C4-2B (cell line): Measurements from ENCODE around the gene TSPAN9.

Source experiments
- H3K27ac ChIP-seq: fragments of 450-650 bp; 2 replicates; pipeline ENCODE4 v1.5.1; 2017
- CTCF ChIP-seq: fragments of 450-650 bp; conservative IDR thresholded peaks from 2 replicates; pipeline ENCODE4 v1.5.1; 2017; ENCODE audit warnings: mild to moderate bottlenecking
- ZFX ChIP-seq: fragments of 450-650 bp; IDR thresholded peaks from 2 replicates; pipeline ENCODE4 v1.6.1; 2017

TSPAN9 gene

GRCh38 chr12:3299929-3300832, 223.0 kb downstream of the TSPAN9 start:
- peak overlapping the region; percentile 39; the same call in 1 of the 2 replicates for H3K27ac ChIP-seq
- peak; percentile 95 for TF ChIP-seq CTCF
- no peak for TF ChIP-seq ZFX

- no peak overlapping the region; the same call in 1 of the 2 replicates for H3K27ac ChIP-seq
- TF ChIP-seq ZFX (no peak), CTCF (no peak; the same call in none of the 2 replicates)
Measured at GRCh38 chr12:3300833-3301401, 223.7 kb downstream of the TSPAN9 start.

DNA sequence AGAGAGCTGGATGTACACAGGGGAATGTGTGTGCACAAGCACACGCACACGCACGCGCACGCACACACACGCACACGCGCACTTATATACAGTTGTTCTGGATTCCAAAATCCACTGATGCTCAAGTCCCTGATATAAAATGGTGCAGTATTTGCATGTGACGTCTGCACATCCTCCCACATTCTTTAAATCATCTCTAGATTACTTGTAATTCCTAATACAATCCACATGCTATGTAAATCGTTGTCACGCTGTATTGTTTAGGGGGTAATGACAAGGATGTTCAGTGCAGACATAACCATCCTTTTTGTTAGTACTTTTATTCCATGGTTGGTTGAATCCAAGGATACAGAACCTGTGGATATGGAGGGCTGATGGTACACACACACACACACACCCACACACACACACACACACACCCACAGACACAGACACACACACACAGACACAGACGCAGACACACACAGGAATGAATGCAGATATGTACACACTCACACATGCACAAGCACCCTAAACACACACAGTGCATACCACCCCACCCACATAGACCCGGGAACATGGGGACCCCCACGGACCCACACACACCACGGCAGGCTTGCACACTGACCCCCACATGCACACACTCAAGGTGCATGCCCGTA, 225.3 kb downstream of the TSPAN9 start:
- H3K27ac ChIP-seq: no peak overlapping the region
- no peak for TF ChIP-seq CTCF
- TF ChIP-seq ZFX: no peak

DNA sequence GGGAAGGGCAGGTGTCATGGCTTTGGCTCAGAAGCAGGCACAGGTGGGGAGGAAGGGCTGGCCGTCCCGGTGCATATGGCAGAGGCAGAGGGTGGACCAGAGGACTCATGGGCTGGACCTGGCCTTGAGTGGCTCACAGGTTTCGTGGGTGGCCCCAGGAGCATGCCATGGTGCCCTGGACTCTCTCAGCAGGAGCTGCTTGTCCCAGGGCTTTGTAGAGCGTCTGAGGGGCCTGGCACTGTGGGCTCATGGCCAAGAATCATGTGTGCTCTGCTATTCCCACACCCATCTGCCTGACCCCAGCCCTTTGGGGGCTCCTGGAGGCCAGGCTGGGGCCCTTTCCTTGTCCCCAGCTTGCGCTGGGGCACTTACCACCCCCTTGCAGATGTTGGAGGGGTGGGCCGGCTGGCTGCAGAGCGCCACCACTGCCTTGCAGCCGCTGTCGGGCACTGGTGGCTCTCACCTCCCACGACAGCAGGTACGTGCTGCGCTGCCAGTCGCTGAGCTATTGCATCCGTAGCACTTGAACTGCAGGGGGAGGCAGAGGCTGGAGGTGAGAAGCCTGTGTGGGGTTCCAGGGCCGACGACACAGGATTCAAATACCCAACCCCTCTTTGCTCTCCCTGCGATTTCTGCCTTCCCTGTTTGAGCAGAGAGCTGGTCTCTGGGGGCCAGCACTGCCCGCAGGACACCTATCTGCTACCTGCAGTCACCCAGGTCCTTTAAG, 226.4 kb downstream of the TSPAN9 start:
- H3K27ac ChIP-seq: no peak overlapping the region
- TF ChIP-seq ZFX (no peak), CTCF (no peak)

DNA sequence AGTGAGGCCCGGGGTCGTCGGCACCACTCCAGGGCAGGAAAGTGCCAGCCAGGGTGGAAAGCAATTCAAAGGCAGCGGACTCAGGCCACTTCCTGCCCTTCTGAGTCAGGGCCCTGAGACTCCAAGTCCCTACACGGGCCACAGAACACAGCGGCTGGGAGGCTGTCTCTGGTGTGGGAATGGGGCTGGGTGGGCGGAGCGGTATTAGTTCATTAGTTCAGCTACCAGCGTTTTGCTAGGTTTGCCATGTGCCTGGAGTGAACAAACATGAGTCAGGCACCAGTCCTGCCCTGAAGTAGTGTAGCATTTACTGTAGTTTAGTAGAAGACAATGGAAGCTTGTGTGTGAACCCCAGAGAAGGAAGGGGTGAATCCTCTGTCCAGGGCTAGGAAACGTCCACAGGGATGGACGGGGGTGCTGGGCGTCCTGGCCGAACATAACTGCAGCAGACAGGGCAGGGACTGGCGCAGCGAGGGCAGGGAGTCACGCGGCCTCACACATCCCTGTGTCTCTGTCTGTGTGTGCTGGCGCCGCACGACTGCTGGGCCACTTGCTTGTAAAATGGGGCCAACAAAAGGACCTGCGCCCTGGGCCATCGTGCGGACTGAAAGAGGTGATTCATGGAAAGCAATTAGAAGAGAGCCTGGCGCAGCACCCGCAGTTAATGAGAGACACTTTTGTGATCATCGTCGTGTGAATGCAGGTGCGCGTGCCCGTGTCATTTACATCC, 227.4 kb downstream of the TSPAN9 start:
- TF ChIP-seq CTCF (no peak), ZFX (no peak)

DNA sequence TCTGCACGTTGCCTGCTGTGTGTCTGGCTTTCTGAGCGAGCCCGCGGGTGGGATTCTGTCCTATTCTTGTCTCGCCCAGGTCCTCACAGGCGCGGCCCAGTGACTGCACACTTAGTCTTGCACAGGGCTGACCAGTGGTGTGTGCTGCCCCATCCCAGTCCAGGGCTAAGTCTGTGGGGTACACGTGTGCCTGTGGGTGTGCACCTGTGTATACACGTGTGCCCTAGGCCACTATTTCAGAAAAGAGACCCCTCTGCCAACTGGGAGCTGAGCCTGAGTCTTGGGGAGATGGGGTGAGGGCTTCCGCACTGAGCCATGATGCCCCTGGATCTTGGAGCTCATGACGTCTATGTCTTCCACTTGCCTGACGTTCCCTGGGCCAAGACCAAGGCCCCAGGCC, 228.3 kb downstream of the TSPAN9 start:
- H3K27ac ChIP-seq: no peak overlapping the region
- no peak for TF ChIP-seq CTCF
- TF ChIP-seq ZFX: no peak

More for the DNA sequence above, 227.4 kb downstream of the TSPAN9 start:
- no peak overlapping the region for H3K27ac ChIP-seq
